Cardiac ventricle fibroblast (primary cell): ENCODE measurements around the gene OTOL1. TPM values are rescaled to one million over a fixed set of nuclear protein-coding genes. Genes with fewer than 3 reads are reported as not detected.

Source experiments
- total RNA-seq: library from RNA; depleted of rRNA; stranded (reverse); fragments of >200 nt; gene quantifications from 2 replicates; pipeline ENCODE4 v1.2.3, GENCODE V29; 2015

The OTOL1 gene
- not detected in 2 replicates for total RNA-seq

DNA sequence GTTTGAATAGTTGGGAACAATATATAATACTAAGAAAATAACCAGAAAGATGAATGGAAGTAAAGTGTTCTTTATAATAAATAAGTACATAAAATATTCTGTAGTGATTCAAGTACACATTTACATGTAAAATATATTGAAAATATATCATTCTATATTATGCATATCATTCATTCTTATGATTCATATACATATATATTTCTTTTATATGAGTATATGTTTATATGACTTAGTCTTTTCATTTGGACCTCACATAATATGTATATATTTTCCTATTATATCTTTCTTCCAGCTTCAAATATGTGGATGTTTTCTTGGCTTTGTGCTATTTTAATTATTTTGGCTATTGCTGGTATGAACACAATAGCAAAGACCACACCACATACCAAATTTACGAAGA is at the start of gene OTOL1:
TSS of gene OTOL1 (plus strand) at position 301 of the 400 bp plus-strand sequence. CDS start at position 301, 0 bp downstream.

Other genes with a start within 250 kb of the OTOL1 start
- 0.44 TPM in 1 of 2 replicates, not detected in the other for gene SPTSSB, start 125.3 kb upstream of the OTOL1 start, total RNA-seq